ENCODE measurements around the gene CSTF1.

DNA sequence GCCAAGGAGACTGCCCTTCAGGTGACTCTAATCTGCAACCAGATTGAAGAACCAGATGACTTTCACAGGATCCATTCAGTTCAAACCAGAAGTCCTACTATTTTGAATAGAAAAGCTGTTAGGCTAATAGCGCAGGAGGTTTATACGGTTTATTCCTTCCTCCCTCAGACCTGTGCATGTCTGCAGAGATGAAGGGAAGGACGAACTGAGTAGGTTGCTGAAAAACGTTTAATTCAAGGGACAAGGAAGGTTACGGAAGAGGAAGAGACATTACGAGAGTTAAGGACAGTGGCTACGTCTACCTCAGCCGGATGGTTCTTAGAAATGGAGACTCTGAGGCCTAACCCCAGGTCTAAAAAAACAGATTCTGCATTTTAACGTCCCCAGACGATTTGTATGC, 1.4 kb upstream of the CSTF1 start:
- TF ChIP-seq CTCF (IDR thresholded peaks at IDR 0.05; ENCODE audit: poor library complexity) (no peak), EZH2 (IDR thresholded peaks at IDR 0.05; ENCODE audit: borderline replicate concordance) (no peak)

Data from hepatocyte (in vitro differentiated cells).